BE2C (cell line): ENCODE data around the gene DUS2.

ENCODE experiments used
- DNase-seq: peaks from one replicate; pipeline ENCODE4 v3.0.0-alpha.2; 2020
- H3K27me3 ChIP-seq: fragments of 250-450 bp; sonication (Bioruptor Pico); 2 replicates; pipeline ENCODE4 v1.5.1; 2020; ENCODE audit warnings: mild to moderate bottlenecking
- H3K36me3 ChIP-seq: fragments of 250-450 bp; sonication (Bioruptor Pico); 2 replicates; pipeline ENCODE4 v1.5.1; 2020; ENCODE audit warnings: mild to moderate bottlenecking
- H3K4me1 ChIP-seq: fragments of 250-450 bp; sonication (Bioruptor Pico); 2 replicates; pipeline ENCODE4 v1.5.1; 2020
- H3K4me3 ChIP-seq: 2 replicates; pipeline ENCODE4 v1.5.1; 2011; ENCODE audit warnings: low read depth, low read length
- H3K9me3 ChIP-seq: fragments of 250-450 bp; sonication (Bioruptor Pico); 2 replicates; pipeline ENCODE4 v1.5.1; 2020
- CTCF ChIP-seq: IDR thresholded peaks from 2 replicates; pipeline ENCODE4 v1.5.1; 2012; ENCODE audit warnings: mild to moderate bottlenecking, low read depth, low read length

The DUS2 gene

GRCh38 chr16:68082629-68083238, 59.6 kb downstream of the DUS2 start:
- peaks cover 5% of the 10 kb centered on the region for H3K4me1 ChIP-seq
- H3K36me3 ChIP-seq, result peaks cover 11% of the 10 kb centered on the region
- no peak for TF ChIP-seq CTCF
- DNase-seq, result no peak
- H3K4me3 ChIP-seq, result no peak overlapping the region
- H3K27me3 ChIP-seq, result no peaks in the 10 kb centered on the region
- no peaks in the 10 kb centered on the region for H3K9me3 ChIP-seq

GRCh38 chr16:68083239-68083781, 60.2 kb downstream of the DUS2 start:
- Histone ChIP-seq H3K4me3 (no peak overlapping the region), H3K4me1 (peaks cover 5% of the 10 kb centered on the region), H3K9me3 (no peaks in the 10 kb centered on the region), H3K36me3 (peaks cover 7% of the 10 kb centered on the region), H3K27me3 (no peaks in the 10 kb centered on the region)
- no peak for TF ChIP-seq CTCF
- DNase-seq, result no peak

GRCh38 chr16:68083861-68084503, 60.9 kb downstream of the DUS2 start:
- H3K4me3 ChIP-seq, result peak overlapping the region; percentile 90
- peaks cover 6% of the 10 kb centered on the region for H3K4me1 ChIP-seq
- H3K27me3 ChIP-seq, result no peaks in the 10 kb centered on the region
- H3K9me3 ChIP-seq, result no peaks in the 10 kb centered on the region
- DNase-seq, result no peak
- peaks cover 4% of the 10 kb centered on the region; the same call in 1 of the 2 replicates for H3K36me3 ChIP-seq
- TF ChIP-seq CTCF, result 0 out of 2 replicates have a peak, but pooled peaks have one; percentile 5

GRCh38 chr16:68084504-68085258, 61.6 kb downstream of the DUS2 start:
- no peak; the same call in 1 of the 2 replicates for TF ChIP-seq CTCF
- no peaks in the 10 kb centered on the region for H3K9me3 ChIP-seq
- H3K36me3 ChIP-seq, result 0 out of 2 replicates have a peak, but pooled peaks cover 2% of the 10 kb centered on the region
- peak; percentile 91 for DNase-seq
- no peaks in the 10 kb centered on the region for H3K27me3 ChIP-seq
- H3K4me3 ChIP-seq, result peak overlapping the region; percentile 90
- peaks cover 13% of the 10 kb centered on the region for H3K4me1 ChIP-seq

GRCh38 chr16:68085259-68086071, 62.4 kb downstream of the DUS2 start, which contains the start of gene NFATC3:
TSS of gene NFATC3 (plus strand) at chr16:68085370. CDS start at chr16:68085682, 312 bp downstream.
- peak within 1 kb of the TSS; percentile 91 for H3K4me3 ChIP-seq
- H3K36me3 ChIP-seq, result 0 out of 2 replicates have a peak, but pooled peaks cover 2% of the 10 kb centered on the region
- peak; percentile 100 for DNase-seq
- peaks cover 13% of the 10 kb centered on the region for H3K4me1 ChIP-seq
- no peaks in the 10 kb centered on the region for H3K27me3 ChIP-seq
- no peaks in the 10 kb centered on the region for H3K9me3 ChIP-seq
- no peak for TF ChIP-seq CTCF
